GM23248 (cell line): ENCODE results near the gene KCNQ1OT1. TPM values are rescaled to one million over a fixed set of nuclear protein-coding genes. Genes with fewer than 3 reads are reported as not detected.

ENCODE experiments used
- DNase-seq: peaks from one replicate; pipeline ENCODE4 v3.0.0-alpha.2; 2015
- H2AFZ ChIP-seq: fragments of 200-600 bp; sonication (generic); 2 replicates; pipeline ENCODE4 v1.6.1; 2016; ENCODE audit warnings: antibody characterized with exemption
- H3F3A ChIP-seq: fragments of 200-600 bp; sonication (generic); 2 replicates; pipeline ENCODE4 v1.6.1; 2016; ENCODE audit warnings: mild to moderate bottlenecking, antibody characterized with exemption, mixed run types; ENCODE audit not compliant: insufficient read depth
- H3K27ac ChIP-seq: fragments of 200-600 bp; sonication (generic); 2 replicates; pipeline ENCODE4 v1.5.1; 2016; ENCODE audit warnings: mild to moderate bottlenecking
- H3K27me3 ChIP-seq: fragments of 200-600 bp; sonication (generic); replicated peaks from 2 replicates; pipeline ENCODE4 v1.6.1; 2016; ENCODE audit warnings: mild to moderate bottlenecking; ENCODE audit not compliant: insufficient read depth
- H3K36me3 ChIP-seq: fragments of 200-600 bp; sonication (generic); 2 replicates; pipeline ENCODE4 v1.6.1; 2016; ENCODE audit warnings: low read depth, mild to moderate bottlenecking
- H3K4me1 ChIP-seq: fragments of 200-600 bp; sonication (generic); 2 replicates; pipeline ENCODE4 v1.6.1; 2016; ENCODE audit warnings: mild to moderate bottlenecking; ENCODE audit not compliant: insufficient read depth
- H3K4me2 ChIP-seq: fragments of 200-600 bp; sonication (generic); one replicate; pipeline ENCODE4 v1.6.1; 2016; ENCODE audit warnings: mild to moderate bottlenecking; ENCODE audit not compliant: unreplicated experiment
- H3K4me3 ChIP-seq: fragments of 200-600 bp; sonication (generic); 2 replicates; pipeline ENCODE4 v1.5.1; 2016; ENCODE audit warnings: mild to moderate bottlenecking
- H3K79me2 ChIP-seq: fragments of 200-600 bp; sonication (generic); 2 replicates; pipeline ENCODE4 v1.6.1; 2016; ENCODE audit warnings: mild to moderate bottlenecking; ENCODE audit not compliant: insufficient read depth
- H3K9ac ChIP-seq: fragments of 200-600 bp; sonication (generic); 2 replicates; pipeline ENCODE4 v1.6.1; 2016; ENCODE audit warnings: mild to moderate bottlenecking
- H3K9me2 ChIP-seq: fragments of 200-600 bp; sonication (generic); 2 replicates; pipeline ENCODE4 v1.6.1; 2016; ENCODE audit warnings: mixed run types, mild to moderate bottlenecking, moderate library complexity; ENCODE audit not compliant: insufficient read depth
- H3K9me3 ChIP-seq: fragments of 200-600 bp; sonication (generic); one replicate; pipeline ENCODE4 v1.6.1; 2017; ENCODE audit warnings: low read depth
- H4K20me1 ChIP-seq: fragments of 200-600 bp; sonication (generic); 2 replicates; pipeline ENCODE4 v1.6.0; 2016; ENCODE audit not compliant: insufficient read depth
- EZH2 ChIP-seq: fragments of 200-600 bp; sonication (generic); IDR thresholded peaks from 2 replicates; pipeline ENCODE4 v1.6.1; 2018; ENCODE audit warnings: antibody characterized with exemption, mild to moderate bottlenecking; ENCODE audit not compliant: insufficient read depth, poor library complexity, severe bottlenecking
- EZH2phosphoT487 ChIP-seq: fragments of 200-600 bp; sonication (generic); IDR thresholded peaks from 2 replicates; pipeline ENCODE4 v1.6.1; 2018; ENCODE audit warnings: antibody characterized with exemption, moderate library complexity, mild to moderate bottlenecking, low read depth; ENCODE audit not compliant: insufficient read depth
- WGBS, 2 experiments: methylation state at CpG; one replicate each; pipeline ENCODE4 v1.1.6; 2015 to 2017; ENCODE audit warnings: low lambda C conversion rate in 2 of 2, low coverage in 1 of 2; ENCODE audit errors: missing lambda C conversion rate in 2 of 2; 5-methylcytosine and 5-hydroxymethylcytosine counted together
- in situ Hi-C: fragments of 300-500 bp; cut with MboI; formaldehyde crosslinking; loops from 2 replicates; pipeline ENCODE4 v1.15.0; 2020
- polyA plus RNA-seq: library from polyadenylated mRNA; unstranded; fragments of >200 nt; fragmentation: Nextera tagmentation; extraction: Ambion mirVana; gene quantifications from 2 replicates; pipeline ENCODE4 v1.2.1, GENCODE V29; 2016
- total RNA-seq: library from RNA; depleted of rRNA; stranded (reverse); fragments of >200 nt; shearing (Covaris generic); gene quantifications from 2 replicates; pipeline ENCODE4 v1.2.3, GENCODE V29; 2014

Gene KCNQ1OT1
- total and polyA plus RNA-seq, 2 experiments from 2014 or later = 0.49 to 0.86 TPM

DNA sequence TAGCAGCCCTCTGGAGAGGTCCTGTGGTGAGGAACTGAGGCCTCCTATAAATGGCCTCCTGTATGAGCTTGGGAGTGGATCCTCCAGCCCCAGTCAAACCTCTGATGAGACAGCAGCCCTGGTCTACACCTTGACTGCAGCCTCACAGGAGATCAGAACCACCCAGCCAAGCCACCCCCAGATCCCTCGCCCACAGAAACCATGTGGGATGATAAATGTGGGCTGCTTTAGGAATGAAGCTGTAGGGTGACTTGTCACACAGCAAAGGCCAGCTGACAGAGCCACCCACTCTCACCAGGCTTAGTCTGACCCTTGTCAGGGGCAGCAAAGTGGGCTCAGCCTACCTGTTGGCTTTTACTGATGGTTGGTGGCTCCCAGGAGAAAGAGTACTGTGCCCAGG lies 6.5 kb upstream of the KCNQ1OT1 start:
- Histone ChIP-seq H3K36me3 (no peaks in the 10 kb centered on the region), H3K9ac (no peak overlapping the region), H4K20me1 (no peaks in the 10 kb centered on the region), H3K4me3 (no peak overlapping the region), H3K27me3 (peaks cover 37% of the 10 kb centered on the region), H3K79me2 (no peaks in the 10 kb centered on the region), H3F3A (no peaks in the 10 kb centered on the region), H2AFZ (no peak overlapping the region), H3K4me2 (no peak overlapping the region), H3K9me3 (no peaks in the 10 kb centered on the region), H3K4me1 (no peaks in the 10 kb centered on the region), H3K9me2 (no peaks in the 10 kb centered on the region), H3K27ac (no peak overlapping the region)
- in situ Hi-C loops = no loop called here
- TF ChIP-seq EZH2phosphoT487 (no peak), EZH2 (no peak)
- 45 to 70% methylated on average over 1 of the region's 1 CpG for WGBS, 2 experiments
- no peak for DNase-seq

DNA sequence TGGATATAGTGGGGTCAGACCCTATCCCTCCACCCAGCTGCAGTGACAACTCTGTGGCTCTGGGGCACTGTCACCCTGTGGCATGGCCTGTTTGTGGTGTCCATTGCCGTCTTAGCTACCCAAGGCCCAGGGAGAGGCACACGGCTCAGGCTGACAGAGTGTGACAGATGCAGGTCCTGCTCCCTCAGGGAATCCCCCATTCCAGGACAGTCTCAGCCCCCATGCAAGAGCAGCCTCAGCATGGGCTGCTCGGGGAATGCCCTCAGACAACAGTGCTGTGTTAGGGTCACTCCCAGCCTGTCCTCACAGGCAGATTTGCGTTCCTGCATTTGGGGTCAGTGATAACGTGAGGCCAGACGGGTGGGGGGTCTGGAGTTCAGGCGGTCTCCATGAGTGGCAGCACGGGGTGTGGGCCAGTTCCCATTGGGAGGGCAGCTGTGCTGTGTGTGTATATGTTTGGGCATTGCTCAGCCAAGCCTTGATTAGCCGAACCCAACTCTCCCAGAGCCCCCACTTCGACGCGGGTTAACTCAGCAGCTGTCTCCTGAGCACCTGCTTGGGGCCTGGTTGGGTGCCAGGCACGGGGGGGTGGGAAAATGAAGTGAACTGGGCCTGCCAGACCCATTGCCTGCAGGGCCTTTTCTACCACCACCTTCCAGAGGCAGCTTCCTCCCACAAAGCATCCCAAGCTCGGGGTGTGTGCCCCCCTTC lies 5.3 kb upstream of the KCNQ1OT1 start:
- in situ Hi-C loops = no loop called here
- TF ChIP-seq EZH2 (no peak), EZH2phosphoT487 (no peak)
- 0 out of 2 replicates have a peak, but pooled peaks cover 4% of the 10 kb centered on the region for H3K4me1 ChIP-seq
- no peaks in the 10 kb centered on the region for H3K9me2 ChIP-seq
- no peak overlapping the region for H2AFZ ChIP-seq
- no peaks in the 10 kb centered on the region for H3K36me3 ChIP-seq
- no peak overlapping the region for H3K4me2 ChIP-seq
- H4K20me1 ChIP-seq = no peaks in the 10 kb centered on the region
- peaks cover 25% of the 10 kb centered on the region for H3K27me3 ChIP-seq
- H3F3A ChIP-seq = no peaks in the 10 kb centered on the region
- no peak overlapping the region for H3K9ac ChIP-seq
- 66 to 69% methylated on average over 14 of the region's 14 CpGs for WGBS, 2 experiments
- DNase-seq = no peak
- H3K27ac ChIP-seq = no peak overlapping the region
- no peaks in the 10 kb centered on the region for H3K79me2 ChIP-seq
- no peaks in the 10 kb centered on the region for H3K9me3 ChIP-seq
- H3K4me3 ChIP-seq = no peak overlapping the region

DNA sequence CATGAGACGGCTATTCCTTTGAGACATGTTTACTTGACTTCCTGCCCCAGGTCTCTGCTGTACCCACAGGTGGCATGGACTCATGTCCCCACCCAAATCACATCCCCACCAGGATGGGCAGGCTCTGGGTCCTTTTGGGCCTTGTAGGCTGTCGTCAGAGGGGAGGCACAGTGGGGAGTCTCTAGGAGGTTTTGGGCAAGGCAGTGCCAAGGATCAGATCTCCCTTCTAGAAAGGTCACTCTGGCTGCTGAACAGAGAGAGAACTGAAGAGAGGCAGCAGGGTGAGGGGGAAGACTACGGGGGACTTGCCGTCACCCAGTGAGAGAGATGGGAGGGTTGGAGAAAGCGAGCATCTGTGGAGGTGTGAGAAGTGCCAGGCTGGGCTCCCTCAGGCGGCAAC lies 4.6 kb upstream of the KCNQ1OT1 start:
- Histone ChIP-seq H2AFZ (no peak overlapping the region), H3K9me3 (no peaks in the 10 kb centered on the region), H3K36me3 (no peaks in the 10 kb centered on the region), H3K27ac (no peak overlapping the region), H3K9ac (no peak overlapping the region), H3K4me3 (no peak overlapping the region), H3K9me2 (no peaks in the 10 kb centered on the region), H4K20me1 (no peaks in the 10 kb centered on the region), H3K4me2 (no peak overlapping the region), H3K79me2 (peaks cover 4% of the 10 kb centered on the region), H3K4me1 (0 out of 2 replicates have a peak, but pooled peaks cover 4% of the 10 kb centered on the region), H3F3A (no peaks in the 10 kb centered on the region), H3K27me3 (peaks cover 18% of the 10 kb centered on the region)
- 69 to 76% methylated on average over 6 of the region's 6 CpGs for WGBS, 2 experiments
- TF ChIP-seq EZH2phosphoT487 (no peak), EZH2 (no peak)
- DNase-seq = no peak
- in situ Hi-C loops = no loop called here

DNA sequence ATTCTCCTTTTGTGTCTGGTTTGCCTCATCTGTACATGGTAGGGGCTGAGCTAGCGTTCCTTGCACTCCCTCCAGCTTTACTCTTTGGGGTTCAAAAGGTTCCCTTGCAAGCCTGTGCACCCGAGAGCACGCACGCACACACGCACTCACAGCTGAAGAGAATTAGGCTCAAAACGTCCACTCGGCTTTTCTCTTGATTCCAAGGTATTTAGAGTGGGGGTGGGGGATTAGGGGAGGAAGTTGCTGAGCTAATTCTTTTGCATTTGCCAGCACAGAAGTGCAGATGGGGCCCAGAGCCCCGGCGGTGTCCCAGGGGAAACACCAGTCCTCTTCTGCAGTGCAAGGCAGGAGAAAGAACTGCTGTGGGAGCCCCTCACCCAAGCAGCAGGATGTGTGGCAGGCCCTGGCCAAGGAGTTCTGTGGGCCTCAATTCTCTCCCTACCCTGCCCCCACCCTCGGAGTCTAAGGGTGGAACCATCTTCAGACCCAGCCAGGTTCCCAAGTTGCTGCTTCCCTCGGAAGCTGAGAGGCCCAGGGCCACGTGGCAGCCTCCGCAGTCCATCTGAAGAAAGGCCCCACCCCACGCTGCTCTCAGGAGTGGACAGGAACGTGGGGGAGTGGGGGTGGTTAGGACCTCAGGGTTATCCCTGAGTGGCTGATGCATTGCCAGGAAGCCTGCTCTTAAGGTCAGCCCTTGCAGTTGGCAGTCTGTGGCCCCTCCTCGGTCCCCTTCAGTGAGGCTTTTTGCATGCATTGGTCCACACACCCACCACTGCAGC lies 3.8 kb upstream of the KCNQ1OT1 start:
- 41 to 48% methylated on average over 16 of the region's 16 CpGs for WGBS, 2 experiments
- DNase-seq = no peak
- Histone ChIP-seq H4K20me1 (no peaks in the 10 kb centered on the region), H3K36me3 (no peaks in the 10 kb centered on the region), H3F3A (no peaks in the 10 kb centered on the region), H3K4me1 (0 out of 2 replicates have a peak, but pooled peaks cover 4% of the 10 kb centered on the region), H3K9ac (no peak overlapping the region), H3K79me2 (peaks cover 12% of the 10 kb centered on the region), H3K27me3 (peaks cover 13% of the 10 kb centered on the region), H3K9me3 (no peaks in the 10 kb centered on the region), H3K4me3 (no peak overlapping the region), H3K4me2 (no peak overlapping the region), H3K9me2 (no peaks in the 10 kb centered on the region), H2AFZ (no peak overlapping the region), H3K27ac (no peak overlapping the region)
- TF ChIP-seq EZH2 (no peak), EZH2phosphoT487 (no peak)
- in situ Hi-C loops = no loop called here
